ENCODE results near the gene FMN1.

DNA sequence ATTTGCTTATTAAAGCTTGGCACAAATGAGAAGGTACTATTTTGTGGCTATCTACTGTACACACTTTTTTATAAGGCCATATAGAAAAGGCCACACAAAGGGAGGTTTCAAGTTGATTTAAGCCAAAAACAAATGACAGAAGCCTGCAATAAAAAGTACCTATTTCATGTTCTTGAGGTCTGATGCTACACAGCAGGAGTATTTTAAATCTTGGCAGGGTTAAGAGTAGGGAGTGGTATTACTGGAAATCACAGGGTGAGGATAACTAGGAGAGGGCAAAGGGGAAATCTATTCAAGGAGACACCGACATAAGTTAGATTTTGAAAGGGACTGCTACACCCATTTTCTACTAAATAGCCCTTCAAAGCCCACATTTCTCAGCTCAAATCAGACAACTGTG is 330.5 kb downstream of the FMN1 start:
- TF ChIP-seq, protein P1, sequence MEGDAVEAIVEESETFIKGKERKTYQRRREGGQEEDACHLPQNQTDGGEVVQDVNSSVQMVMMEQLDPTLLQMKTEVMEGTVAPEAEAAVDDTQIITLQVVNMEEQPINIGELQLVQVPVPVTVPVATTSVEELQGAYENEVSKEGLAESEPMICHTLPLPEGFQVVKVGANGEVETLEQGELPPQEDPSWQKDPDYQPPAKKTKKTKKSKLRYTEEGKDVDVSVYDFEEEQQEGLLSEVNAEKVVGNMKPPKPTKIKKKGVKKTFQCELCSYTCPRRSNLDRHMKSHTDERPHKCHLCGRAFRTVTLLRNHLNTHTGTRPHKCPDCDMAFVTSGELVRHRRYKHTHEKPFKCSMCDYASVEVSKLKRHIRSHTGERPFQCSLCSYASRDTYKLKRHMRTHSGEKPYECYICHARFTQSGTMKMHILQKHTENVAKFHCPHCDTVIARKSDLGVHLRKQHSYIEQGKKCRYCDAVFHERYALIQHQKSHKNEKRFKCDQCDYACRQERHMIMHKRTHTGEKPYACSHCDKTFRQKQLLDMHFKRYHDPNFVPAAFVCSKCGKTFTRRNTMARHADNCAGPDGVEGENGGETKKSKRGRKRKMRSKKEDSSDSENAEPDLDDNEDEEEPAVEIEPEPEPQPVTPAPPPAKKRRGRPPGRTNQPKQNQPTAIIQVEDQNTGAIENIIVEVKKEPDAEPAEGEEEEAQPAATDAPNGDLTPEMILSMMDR (IDR thresholded peaks at IDR 0.05; ENCODE audit: control extremely low read depth in 1 of 3, insufficient read depth in 1 of 3, low read depth in 1 of 3, low read length in 3 of 3), result no peak
- TF ChIP-seq TAF1 (IDR thresholded peaks at IDR 0.05; ENCODE audit: low read depth, low read length) (no peak), JUN (IDR thresholded peaks at IDR 0.05; ENCODE audit: low read depth, low read length) (no peak), POU5F1 (IDR thresholded peaks at IDR 0.05; ENCODE audit: low read depth, low read length) (no peak), FOSL1 (IDR thresholded peaks at IDR 0.05; ENCODE audit: insufficient read depth, low read depth, low read length) (no peak), EZH2 (IDR thresholded peaks at IDR 0.05; ENCODE audit: low read depth, low read length, severe bottlenecking) (no peak)
